OCI-LY7 (cell line): ENCODE measurements around the gene STYXL1. TPM values are rescaled to one million over a fixed set of nuclear protein-coding genes. Genes with fewer than 3 reads are reported as not detected.

Source experiments
- BruUV-seq: library from RNA; stranded (reverse); fragments of 400-500 nt; replicated peaks from 2 replicates; lab custom pipeline; 2021; lab: Mats Ljungman, UMichigan
- CTCF ChIA-PET: fragments of 300-600 bp; sonication (Branson Sonifier 250); formaldehyde crosslinking; loops from one replicate; lab custom pipeline; 2022; ENCODE audit warnings: antibody characterized with exemption; ENCODE audit not compliant: unreplicated experiment; lab: Charles Lee
- POLR2A ChIA-PET: fragments of 300-600 bp; sonication (Branson Sonifier 250); formaldehyde crosslinking; loops from one replicate; lab custom pipeline; 2022; ENCODE audit warnings: antibody characterized with exemption; lab: Charles Lee
- DNase-seq: peaks from one replicate; pipeline ENCODE4 v3.0.0-alpha.2; 2015; ENCODE audit warnings: low spot score
- H2AFZ ChIP-seq: fragments of 200-600 bp; sonication (generic), shearing (Covaris generic); 2 replicates; pipeline ENCODE4 v1.6.1; 2014; ENCODE audit warnings: mild to moderate bottlenecking, antibody characterized with exemption, low read length, moderate library complexity
- H3K27ac ChIP-seq: fragments of 200-600 bp; sonication (generic); 2 replicates; pipeline ENCODE4 v1.5.1; 2014; ENCODE audit warnings: mixed run types, low read depth, mild to moderate bottlenecking, moderate library complexity, low read length, inconsistent platforms; ENCODE audit not compliant: poor library complexity, severe bottlenecking
- H3K36me3 ChIP-seq: fragments of 200-600 bp; sonication (generic); 2 replicates; pipeline ENCODE4 v1.6.1; 2014; ENCODE audit warnings: mild to moderate bottlenecking, antibody characterized with exemption, low read length, moderate library complexity, mixed read lengths; ENCODE audit not compliant: insufficient read depth
- H3K4me1 ChIP-seq: fragments of 200-600 bp; sonication (generic); 2 replicates; pipeline ENCODE4 v1.5.1; 2014; ENCODE audit warnings: mild to moderate bottlenecking, low read length; ENCODE audit not compliant: insufficient read depth, poor library complexity, severe bottlenecking
- H3K4me2 ChIP-seq: fragments of 200-600 bp; sonication (generic); 2 replicates; pipeline ENCODE4 v1.6.1; 2014; ENCODE audit warnings: mild to moderate bottlenecking, low read length
- H3K4me3 ChIP-seq: fragments of 200-600 bp; sonication (generic); 2 replicates; pipeline ENCODE4 v1.5.1; 2014; ENCODE audit warnings: mild to moderate bottlenecking, low read depth, low read length; ENCODE audit not compliant: poor library complexity, severe bottlenecking
- H3K79me2 ChIP-seq: fragments of 200-600 bp; sonication (generic); 2 replicates; pipeline ENCODE4 v1.6.1; 2016; ENCODE audit warnings: low read depth, mild to moderate bottlenecking, low read length, moderate library complexity, mixed read lengths; ENCODE audit not compliant: insufficient read depth
- H3K9me2 ChIP-seq: fragments of 200-600 bp; sonication (generic); 2 replicates; pipeline ENCODE4 v1.6.1; 2016; ENCODE audit warnings: mild to moderate bottlenecking, low read length, mixed read lengths; ENCODE audit not compliant: insufficient read depth
- H3K9me3 ChIP-seq: fragments of 200-600 bp; sonication (generic); 2 replicates; pipeline ENCODE4 v1.6.1; 2014; ENCODE audit warnings: mild to moderate bottlenecking, mixed run types, low read length, mixed read lengths
- H4K20me1 ChIP-seq: fragments of 200-600 bp; sonication (generic); 2 replicates; pipeline ENCODE4 v1.6.1; 2014; ENCODE audit warnings: mild to moderate bottlenecking, antibody characterized with exemption, low read length, moderate library complexity, mixed read lengths; ENCODE audit not compliant: insufficient read depth
- EZH2phosphoT487 ChIP-seq: fragments of 200-600 bp; sonication (generic); IDR thresholded peaks from 2 replicates; pipeline ENCODE4 v1.6.1; 2018; ENCODE audit warnings: low read depth, borderline replicate concordance, mild to moderate bottlenecking, mixed run types, antibody characterized with exemption, low read length, moderate library complexity, mixed read lengths
- intact Hi-C: fragments of 100-400 bp; cut with micrococcal nuclease; formaldehyde crosslinking; loops from one replicate; pipeline ENCODE4 v1.10.0; 2022; ENCODE audit not compliant: unreplicated experiment
- total RNA-seq, 2 experiments: library from RNA; depleted of rRNA in 1 of 2; stranded (reverse); fragments of >200 nt in 1 of 2; shearing (Covaris generic) in 1 of 2; gene quantifications; 2 replicates each; pipeline ENCODE4 v1.2.3, GENCODE V29; 2014 to 2022
- TF ChIP-seq, protein P1 (sequence below): fragments of 200-600 bp; sonication (generic); conservative IDR thresholded peaks from 2 replicates; pipeline ENCODE4 v1.5.1; 2014; ENCODE audit warnings: mild to moderate bottlenecking, antibody characterized with exemption, low read length, moderate library complexity, mixed read lengths

The STYXL1 gene
- total RNA-seq, 2 experiments from 2014 or later = 27.6 to 37.4 TPM

DNA sequence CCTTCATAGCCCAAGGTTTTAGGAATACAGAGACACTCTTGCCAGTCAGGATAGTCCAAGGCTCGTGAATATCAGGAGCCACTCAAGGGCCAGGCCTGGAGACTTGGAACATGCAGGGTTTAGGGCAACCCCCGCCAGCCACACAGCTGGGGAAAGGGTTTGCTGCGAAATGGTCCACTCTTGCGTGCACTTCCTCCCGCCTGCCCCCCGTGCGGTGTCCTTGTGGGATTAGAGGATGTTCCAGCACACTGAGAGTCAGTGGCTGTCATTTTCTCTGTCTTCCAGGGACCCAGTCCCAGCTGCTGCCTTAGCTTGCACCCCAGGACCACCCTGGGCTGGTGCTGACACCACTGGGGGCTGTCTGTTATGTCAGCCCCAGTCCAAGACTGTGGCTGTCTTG lies 94.4 kb downstream of the STYXL1 start:
- BruUV-seq = no TSS peak
- H3K36me3 ChIP-seq = peaks cover 25% of the 10 kb centered on the region
- POLR2A ChIA-PET = no interaction called here
- H4K20me1 ChIP-seq = no peaks in the 10 kb centered on the region
- DNase-seq = no peak
- H3K27ac ChIP-seq = no peak overlapping the region
- H3K79me2 ChIP-seq = no peaks in the 10 kb centered on the region
- no peaks in the 10 kb centered on the region for H3K4me1 ChIP-seq
- no peak overlapping the region for H3K4me2 ChIP-seq
- H3K9me3 ChIP-seq = no peaks in the 10 kb centered on the region
- no peak for TF ChIP-seq EZH2phosphoT487
- TF ChIP-seq, protein P1, sequence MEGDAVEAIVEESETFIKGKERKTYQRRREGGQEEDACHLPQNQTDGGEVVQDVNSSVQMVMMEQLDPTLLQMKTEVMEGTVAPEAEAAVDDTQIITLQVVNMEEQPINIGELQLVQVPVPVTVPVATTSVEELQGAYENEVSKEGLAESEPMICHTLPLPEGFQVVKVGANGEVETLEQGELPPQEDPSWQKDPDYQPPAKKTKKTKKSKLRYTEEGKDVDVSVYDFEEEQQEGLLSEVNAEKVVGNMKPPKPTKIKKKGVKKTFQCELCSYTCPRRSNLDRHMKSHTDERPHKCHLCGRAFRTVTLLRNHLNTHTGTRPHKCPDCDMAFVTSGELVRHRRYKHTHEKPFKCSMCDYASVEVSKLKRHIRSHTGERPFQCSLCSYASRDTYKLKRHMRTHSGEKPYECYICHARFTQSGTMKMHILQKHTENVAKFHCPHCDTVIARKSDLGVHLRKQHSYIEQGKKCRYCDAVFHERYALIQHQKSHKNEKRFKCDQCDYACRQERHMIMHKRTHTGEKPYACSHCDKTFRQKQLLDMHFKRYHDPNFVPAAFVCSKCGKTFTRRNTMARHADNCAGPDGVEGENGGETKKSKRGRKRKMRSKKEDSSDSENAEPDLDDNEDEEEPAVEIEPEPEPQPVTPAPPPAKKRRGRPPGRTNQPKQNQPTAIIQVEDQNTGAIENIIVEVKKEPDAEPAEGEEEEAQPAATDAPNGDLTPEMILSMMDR = no peak
- no peak overlapping the region for H2AFZ ChIP-seq
- intact Hi-C loops = no loop called here
- no peak overlapping the region for H3K4me3 ChIP-seq
- CTCF ChIA-PET = no interaction called here
- H3K9me2 ChIP-seq = no peaks in the 10 kb centered on the region

DNA sequence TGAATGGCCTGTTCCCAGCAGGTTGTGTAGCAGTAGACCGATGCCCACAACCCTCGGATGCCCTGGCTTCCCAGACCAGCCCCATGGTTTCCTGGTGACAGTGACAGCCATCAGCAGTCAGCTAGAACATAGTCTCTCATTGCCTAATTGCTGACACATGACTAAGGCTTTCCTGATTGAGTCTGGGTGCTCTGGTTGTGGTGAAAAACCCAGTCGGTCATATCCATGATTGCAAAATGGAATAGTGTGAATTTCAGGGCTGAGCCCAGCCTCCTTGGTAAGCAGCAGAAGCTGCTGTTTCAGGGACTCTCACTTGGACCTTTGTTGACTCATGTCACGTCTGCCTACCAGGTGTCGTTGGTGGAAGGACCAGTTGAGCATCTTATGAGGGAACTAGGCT lies 96.3 kb downstream of the STYXL1 start:
- Histone ChIP-seq H3K4me3 (no peak overlapping the region), H4K20me1 (no peaks in the 10 kb centered on the region), H3K9me3 (no peaks in the 10 kb centered on the region), H2AFZ (no peak overlapping the region), H3K4me2 (no peak overlapping the region), H3K4me1 (no peaks in the 10 kb centered on the region), H3K79me2 (no peaks in the 10 kb centered on the region), H3K9me2 (no peaks in the 10 kb centered on the region), H3K36me3 (peaks cover 9% of the 10 kb centered on the region; the same call in 1 of the 2 replicates), H3K27ac (no peak overlapping the region)
- ChIA-PET CTCF (no interaction called here), POLR2A (interaction anchor here (1.1 kb wide), 1 partner anchor 9 kb away, joined by 3 read pairs; no protein-coding TSS in a partner anchor)
- intact Hi-C loops = no loop called here
- DNase-seq = no peak
- no peak for TF ChIP-seq EZH2phosphoT487
- TF ChIP-seq, protein P1 = no peak
- no TSS peak for BruUV-seq

DNA sequence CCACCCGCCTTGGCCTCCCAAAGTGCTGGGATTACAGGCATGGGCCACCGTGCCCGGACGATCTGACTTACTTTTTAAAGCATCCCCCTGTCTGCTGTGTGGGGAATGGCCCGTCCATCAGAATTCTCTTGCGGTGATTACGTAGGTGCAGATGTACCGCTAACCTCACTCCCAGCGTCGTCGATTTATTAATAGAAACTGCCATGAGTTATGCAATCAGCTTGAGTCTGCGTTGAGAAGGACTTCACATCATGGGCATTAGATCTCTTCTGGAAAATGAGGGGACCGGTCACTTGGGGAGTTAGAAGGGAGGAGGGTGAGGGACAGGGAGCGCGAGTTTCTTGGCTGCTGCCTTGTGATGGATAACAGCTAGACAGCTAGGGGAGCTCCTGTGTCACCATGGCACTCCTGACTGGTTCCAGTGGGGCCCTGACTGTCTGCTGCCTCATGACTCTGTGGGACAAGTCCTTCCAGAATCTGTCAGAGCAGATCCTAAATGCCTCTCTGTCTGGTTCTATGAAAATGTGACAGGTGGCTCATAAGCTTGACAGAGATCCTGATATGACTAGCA lies 97.6 kb downstream of the STYXL1 start:
- CTCF ChIA-PET = no interaction called here
- POLR2A ChIA-PET = no interaction called here
- no peak overlapping the region for H3K27ac ChIP-seq
- H3K36me3 ChIP-seq = no peaks in the 10 kb centered on the region; the same call in 1 of the 2 replicates
- no peak for DNase-seq
- TF ChIP-seq, protein P1 = no peak
- TF ChIP-seq EZH2phosphoT487 = no peak
- H3K9me2 ChIP-seq = no peaks in the 10 kb centered on the region
- intact Hi-C loops = no loop called here
- no peak overlapping the region for H3K4me3 ChIP-seq
- H3K4me1 ChIP-seq = peaks cover 6% of the 10 kb centered on the region
- H2AFZ ChIP-seq = no peak overlapping the region
- H3K79me2 ChIP-seq = no peaks in the 10 kb centered on the region
- no TSS peak for BruUV-seq
- no peaks in the 10 kb centered on the region for H4K20me1 ChIP-seq
- H3K9me3 ChIP-seq = no peaks in the 10 kb centered on the region
- H3K4me2 ChIP-seq = no peak overlapping the region
